IMR-90 (cell line): ENCODE results near the gene HOXB6. TPM values are rescaled to one million over a fixed set of nuclear protein-coding genes. Genes with fewer than 3 reads are reported as not detected.
A peak's percentile ranks its signal among the peaks of the same experiment; 100 is the strongest.

Source experiments
- ATAC-seq: fragments of 200-7000 bp; cut with Tn5 transposase; 2 replicates; pipeline ENCODE4 v1.9.1; 2020; ENCODE audit warnings: low read depth, mild to moderate bottlenecking, moderate library complexity
- BruUV-seq: library from RNA; stranded (reverse); fragments of 400-500 nt; replicated peaks from 2 replicates; lab custom pipeline; 2021; lab: Mats Ljungman, UMichigan
- CTCF ChIA-PET: fragments of 300-600 bp; formaldehyde crosslinking; extraction: SDS; loops from one replicate; lab custom pipeline; 2021; ENCODE audit warnings: antibody characterized with exemption; lab: Yijun Ruan, JAX
- POLR2A ChIA-PET: fragments of 300-600 bp; sonication (Branson Sonifier 250); formaldehyde crosslinking; loops from one replicate; lab custom pipeline; 2022; ENCODE audit warnings: antibody characterized with exemption; ENCODE audit not compliant: unreplicated experiment; lab: Charles Lee
- DNase-seq: peaks from one replicate; pipeline ENCODE4 v3.0.0; 2013
- H2AFZ ChIP-seq: replicated peaks from 2 replicates; pipeline ENCODE3; 2013; ENCODE audit warnings: low read length, mild to moderate bottlenecking; ENCODE audit not compliant: poor library complexity
- H2AK5ac ChIP-seq: 2 replicates; pipeline ENCODE4 v1.6.1; 2013; ENCODE audit warnings: low read depth, low read length, inconsistent platforms
- H2AK9ac ChIP-seq: replicated peaks from 2 replicates; pipeline ENCODE3; 2013; ENCODE audit warnings: mild to moderate bottlenecking, low read depth, low read length, moderate library complexity; ENCODE audit not compliant: poor library complexity
- H2BK120ac ChIP-seq: 2 replicates; pipeline ENCODE4 v1.6.1; 2013; ENCODE audit warnings: low read depth, low read length, inconsistent platforms
- H2BK15ac ChIP-seq: 3 replicates; pipeline ENCODE4 v1.6.1; 2013; ENCODE audit warnings: low read depth, low read length, inconsistent platforms
- H2BK20ac ChIP-seq: 2 replicates; pipeline ENCODE4 v1.6.1; 2013; ENCODE audit warnings: low read depth, mild to moderate bottlenecking, inconsistent platforms, low read length, moderate library complexity
- H2BK5ac ChIP-seq: 2 replicates; pipeline ENCODE4 v1.6.1; 2013; ENCODE audit warnings: mild to moderate bottlenecking, low read depth, low read length, inconsistent platforms; ENCODE audit not compliant: poor library complexity, severe bottlenecking
- H3K14ac ChIP-seq: replicated peaks from 2 replicates; pipeline ENCODE4 v1.6.1; 2013; ENCODE audit warnings: low read depth, low read length, inconsistent platforms
- H3K18ac ChIP-seq: 2 replicates; pipeline ENCODE4 v1.6.1; 2013; ENCODE audit warnings: low read depth, low read length, control low read depth
- H3K23ac ChIP-seq: 2 replicates; pipeline ENCODE4 v1.6.1; 2013; ENCODE audit warnings: low read depth, low read length, inconsistent platforms
- H3K27ac ChIP-seq: 2 replicates; pipeline ENCODE4 v1.5.1; 2013; ENCODE audit warnings: mild to moderate bottlenecking, control low read depth, low read length; ENCODE audit not compliant: insufficient read depth
- H3K27me3 ChIP-seq: 2 replicates; pipeline ENCODE4 v1.6.1; 2013; ENCODE audit warnings: low read length; ENCODE audit not compliant: control insufficient read depth, insufficient read depth
- H3K36me3 ChIP-seq: 2 replicates; pipeline ENCODE4 v1.6.1; 2013; ENCODE audit warnings: low read length, mixed read lengths; ENCODE audit not compliant: control insufficient read depth, insufficient read depth
- H3K4ac ChIP-seq: 2 replicates; pipeline ENCODE4 v1.6.1; 2013; ENCODE audit warnings: low read depth, low read length, inconsistent platforms
- H3K4me1 ChIP-seq: 2 replicates; pipeline ENCODE4 v1.6.1; 2013; ENCODE audit warnings: low read length, mixed read lengths; ENCODE audit not compliant: control insufficient read depth, insufficient read depth
- H3K4me2 ChIP-seq: 2 replicates; pipeline ENCODE4 v1.6.1; 2013; ENCODE audit warnings: low read depth, mild to moderate bottlenecking, control low read depth, low read length, moderate library complexity
- H3K4me3 ChIP-seq: 2 replicates; pipeline ENCODE4 v1.5.1; 2013; ENCODE audit warnings: low read depth, mild to moderate bottlenecking, control low read depth, low read length, moderate library complexity; ENCODE audit not compliant: insufficient read depth
- H3K56ac ChIP-seq: 2 replicates; pipeline ENCODE4 v1.6.1; 2013; ENCODE audit warnings: low read length, inconsistent platforms; ENCODE audit not compliant: insufficient read depth; ENCODE audit errors: extremely low read depth
- H3K79me1 ChIP-seq, 2 experiments: 2 replicates each; pipeline ENCODE4 v1.6.1; 2013; ENCODE audit warnings: low read length in 2 of 2, inconsistent platforms in 1 of 2, low read depth in 1 of 2
- H3K9ac ChIP-seq: 2 replicates; pipeline ENCODE4 v1.6.1; 2013; ENCODE audit warnings: low read depth, low read length, control low read depth
- H3K9me1 ChIP-seq: 2 replicates; pipeline ENCODE4 v1.6.1; 2013; ENCODE audit warnings: low read length, inconsistent platforms; ENCODE audit not compliant: insufficient read depth
- H3K9me3 ChIP-seq: 2 replicates; pipeline ENCODE4 v1.6.1; 2013; ENCODE audit warnings: low read length; ENCODE audit not compliant: control insufficient read depth, insufficient read depth
- H4K20me1 ChIP-seq: 2 replicates; pipeline ENCODE4 v1.6.1; 2013; ENCODE audit warnings: low read length, inconsistent platforms; ENCODE audit not compliant: insufficient read depth
- H4K5ac ChIP-seq: 2 replicates; pipeline ENCODE4 v1.6.1; 2013; ENCODE audit warnings: mild to moderate bottlenecking, low read depth, low read length, control low read depth
- H4K8ac ChIP-seq, 2 experiments: 2 replicates each; pipeline ENCODE4 v1.6.1; 2013; ENCODE audit warnings: low read depth in 2 of 2, low read length in 2 of 2, control low read depth in 1 of 2, inconsistent platforms in 1 of 2
- H4K91ac ChIP-seq: 2 replicates; pipeline ENCODE4 v1.6.1; 2013; ENCODE audit warnings: low read depth, low read length, inconsistent platforms; ENCODE audit not compliant: insufficient read depth
- CHD1 ChIP-seq: IDR thresholded peaks from 2 replicates; pipeline ENCODE4 v1.6.1; 2012; ENCODE audit warnings: low read depth, low read length, improper control_type of control experiment
- FOS ChIP-seq: fragments of 150-350 bp; IDR thresholded peaks from 2 replicates; pipeline ENCODE4 v1.6.1; 2016; ENCODE audit warnings: low read depth, low read length
- MAFK ChIP-seq: IDR thresholded peaks from 2 replicates; pipeline ENCODE4 v1.6.1; 2012; ENCODE audit warnings: low read depth, low read length, improper control_type of control experiment
- MAZ ChIP-seq: IDR thresholded peaks from 2 replicates; pipeline ENCODE4 v1.6.1; 2012; ENCODE audit warnings: low read depth, mild to moderate bottlenecking, low read length, improper control_type of control experiment, moderate library complexity, borderline replicate concordance
- MXI1 ChIP-seq: IDR thresholded peaks from 2 replicates; pipeline ENCODE4 v1.6.1; 2012; ENCODE audit warnings: low read depth, mild to moderate bottlenecking, low read length, moderate library complexity, borderline replicate concordance
- NFE2L2 ChIP-seq: fragments of 150-350 bp; IDR thresholded peaks from 2 replicates; pipeline ENCODE4 v1.6.1; 2016; ENCODE audit warnings: low read depth, mild to moderate bottlenecking, low read length
- POLR2A ChIP-seq: IDR thresholded peaks from 2 replicates; pipeline ENCODE4 v1.6.1; 2012; ENCODE audit warnings: mild to moderate bottlenecking, low read depth, low read length
- RAD21 ChIP-seq: IDR thresholded peaks from 2 replicates; pipeline ENCODE4 v1.6.1; 2012; ENCODE audit warnings: low read length, improper control_type of control experiment
- RFX5 ChIP-seq: IDR thresholded peaks from 2 replicates; pipeline ENCODE4 v1.8.0; 2012; ENCODE audit warnings: low read depth, mild to moderate bottlenecking, low read length, moderate library complexity
- WGBS, 2 experiments: methylation state at CpG; one replicate each; pipeline versions ENCODE4 v1.1.5 to v1.1.7; 2013; ENCODE audit warnings: missing lambda C conversion rate in 2 of 2; ENCODE audit not compliant: insufficient read length in 1 of 2; ENCODE audit errors: extremely low coverage in 2 of 2; 5-methylcytosine and 5-hydroxymethylcytosine counted together
- dilution Hi-C: fragments of 300-500 bp; cut with HindIII; formaldehyde crosslinking; loops from one replicate; pipeline ENCODE4 v1.14.3; 2018; ENCODE audit warnings: low sequenced_read_pairs; ENCODE audit not compliant: unreplicated experiment
- in situ Hi-C: fragments of 300-500 bp; cut with MboI; formaldehyde crosslinking; loops from 3 replicates; pipeline ENCODE4 v1.14.3; 2019; ENCODE audit warnings: low sequenced_read_pairs, inconsistent platforms, mixed read lengths
- intact Hi-C: fragments of 100-400 bp; cut with micrococcal nuclease; formaldehyde crosslinking; loops from 2 replicates; pipeline ENCODE4 v1.10.0; 2022
- polyA plus RNA-seq, 3 experiments: library from polyadenylated mRNA; depleted of rRNA; stranded (reverse); fragments of >200 nt; gene quantifications; 2 replicates each; pipeline ENCODE4 v1.2.3, GENCODE V29; 2012; ENCODE audit warnings: low replicate concordance in 1 of 3
- total RNA-seq: library from RNA; depleted of rRNA; stranded (reverse); fragments of >200 nt; gene quantifications from 2 replicates; pipeline ENCODE4 v1.2.3, GENCODE V29; 2012
- TF ChIP-seq, protein P1 (sequence below): fragments of 150-350 bp; IDR thresholded peaks from 2 replicates; pipeline ENCODE4 v1.6.1; 2017; ENCODE audit warnings: mild to moderate bottlenecking, antibody characterized with exemption, low read length, low read depth
- TF ChIP-seq, protein P2 (sequence below): fragments of 150-350 bp; IDR thresholded peaks from 2 replicates; pipeline ENCODE4 v1.6.1; 2016; ENCODE audit warnings: low read depth, mild to moderate bottlenecking, low read length, moderate library complexity, borderline replicate concordance

Gene HOXB6
- total and polyA plus RNA-seq, 2 of the 4 experiments (the other 2 are of a cell fraction), result 11.1 to 42.2 TPM

DNA sequence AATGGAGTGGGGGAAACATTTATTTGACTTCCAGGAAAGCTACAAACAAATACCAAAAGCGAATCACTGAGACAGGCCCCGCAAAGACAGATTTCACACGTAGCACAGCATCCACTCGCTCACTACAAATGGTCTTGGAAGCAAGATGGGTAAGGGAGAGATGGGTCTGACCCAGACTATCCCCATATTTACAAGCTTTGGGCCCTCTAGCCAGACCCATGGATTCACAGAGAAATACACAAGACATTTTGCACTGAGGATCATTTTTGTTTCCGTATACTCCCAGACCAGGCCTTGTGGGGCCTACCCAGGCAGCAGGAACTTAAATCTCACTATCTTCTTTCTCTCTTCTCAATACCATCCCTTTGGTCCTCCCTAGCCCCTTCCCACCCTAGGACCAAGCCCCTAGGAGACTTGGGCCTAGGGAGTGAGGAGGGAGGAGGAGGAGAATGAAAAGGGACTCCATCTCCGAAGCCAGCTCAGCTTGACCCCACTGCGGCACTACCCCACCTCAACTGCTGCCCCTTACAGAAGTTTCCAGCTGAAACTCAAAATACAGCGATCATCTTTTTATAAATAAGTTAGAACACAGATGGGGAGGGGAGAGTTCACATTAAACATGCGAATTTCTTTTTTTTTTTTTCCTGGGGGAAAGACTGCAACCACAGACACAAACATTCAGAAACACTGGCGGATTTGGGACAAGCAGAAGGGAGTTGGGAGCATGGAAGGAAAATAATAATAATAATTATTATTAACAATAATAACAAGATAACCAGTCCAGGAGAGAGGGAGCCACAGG, 13.3 kb downstream of the HOXB6 start:
- Histone ChIP-seq H2BK20ac (peak overlapping the region; percentile 71), H3K27ac (peak overlapping the region; percentile 99), H4K91ac (peak overlapping the region; percentile 99), H3K14ac (peak overlapping the region; percentile 99), H3K36me3 (peaks cover 19% of the 10 kb centered on the region; the same call in 1 of the 2 replicates), H3K4ac (peak overlapping the region; percentile 99), H2BK15ac (peak overlapping the region; percentile 95), H3K4me1 (peaks cover 9% of the 10 kb centered on the region), H3K18ac (peak overlapping the region; percentile 96), H3K23ac (peak overlapping the region; percentile 100), H3K4me2 (peak overlapping the region; percentile 98), H3K79me1 (no peaks in the 10 kb centered on the region), H2AFZ (peak overlapping the region; percentile 37), H3K9me3 (no peaks in the 10 kb centered on the region), H4K8ac (peak overlapping the region; percentile 96 to 99), H2BK120ac (peak overlapping the region; percentile 97), H4K20me1 (peaks cover 2% of the 10 kb centered on the region; the same call in 1 of the 2 replicates), H2AK5ac (peak overlapping the region; percentile 98), H2BK5ac (peak overlapping the region; percentile 99), H2AK9ac (peak overlapping the region; percentile 86), H3K56ac (peak overlapping the region; percentile 100), H3K27me3 (no peaks in the 10 kb centered on the region), H3K9ac (peak overlapping the region; percentile 100), H3K4me3 (peak overlapping the region; percentile 91), H4K5ac (peak overlapping the region; percentile 89), H3K9me1 (no peaks in the 10 kb centered on the region)
- ChIA-PET CTCF (interaction anchor here (0.6 to 1.0 kb wide), 2 partner anchors 21 to 45 kb away, joined by 4 to 5 read pairs; no protein-coding TSS in a partner anchor), POLR2A (interaction anchor here (0.5 to 3.1 kb wide), 7 partner anchors 9 to 205 kb away, joined by 3 to 14 read pairs (median 4); no protein-coding TSS in a partner anchor)
- no TSS peak for BruUV-seq
- intact Hi-C loops (loop anchor here (2.0 kb wide), 1 partner anchor 21 kb away; no protein-coding TSS in a partner anchor), dilution Hi-C loops (no loop called here), in situ Hi-C loops (loop anchor here (10.0 kb wide), 1 partner anchor 567 kb away; no protein-coding TSS in a partner anchor)
- 0% methylated on average over 1 of the region's 10 CpGs; no CpG with 5 or more reads in 1 of the 2 experiments for WGBS, 2 experiments
- DNase-seq, result peak; percentile 23
- ATAC-seq, result no peak
- TF ChIP-seq MXI1 (no peak), RFX5 (no peak), MAZ (no peak), NFE2L2 (no peak), CHD1 (no peak), RAD21 (no peak), POLR2A (no peak), FOS (no peak), MAFK (no peak)
- TF ChIP-seq, protein P1, sequence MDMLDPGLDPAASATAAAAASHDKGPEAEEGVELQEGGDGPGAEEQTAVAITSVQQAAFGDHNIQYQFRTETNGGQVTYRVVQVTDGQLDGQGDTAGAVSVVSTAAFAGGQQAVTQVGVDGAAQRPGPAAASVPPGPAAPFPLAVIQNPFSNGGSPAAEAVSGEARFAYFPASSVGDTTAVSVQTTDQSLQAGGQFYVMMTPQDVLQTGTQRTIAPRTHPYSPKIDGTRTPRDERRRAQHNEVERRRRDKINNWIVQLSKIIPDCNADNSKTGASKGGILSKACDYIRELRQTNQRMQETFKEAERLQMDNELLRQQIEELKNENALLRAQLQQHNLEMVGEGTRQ, result no peak
- TF ChIP-seq, protein P2, sequence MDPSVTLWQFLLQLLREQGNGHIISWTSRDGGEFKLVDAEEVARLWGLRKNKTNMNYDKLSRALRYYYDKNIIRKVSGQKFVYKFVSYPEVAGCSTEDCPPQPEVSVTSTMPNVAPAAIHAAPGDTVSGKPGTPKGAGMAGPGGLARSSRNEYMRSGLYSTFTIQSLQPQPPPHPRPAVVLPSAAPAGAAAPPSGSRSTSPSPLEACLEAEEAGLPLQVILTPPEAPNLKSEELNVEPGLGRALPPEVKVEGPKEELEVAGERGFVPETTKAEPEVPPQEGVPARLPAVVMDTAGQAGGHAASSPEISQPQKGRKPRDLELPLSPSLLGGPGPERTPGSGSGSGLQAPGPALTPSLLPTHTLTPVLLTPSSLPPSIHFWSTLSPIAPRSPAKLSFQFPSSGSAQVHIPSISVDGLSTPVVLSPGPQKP, result no peak
